PC-9 (cell line): Measurements from ENCODE around the gene HOXC9. TPM values are rescaled to one million over a fixed set of nuclear protein-coding genes. Genes with fewer than 3 reads are reported as not detected.

Experiments
- BruUV-seq: library from RNA; stranded (reverse); fragments of 400-500 nt; replicated peaks from 2 replicates; lab custom pipeline; 2021; lab: Mats Ljungman, UMichigan
- CTCF ChIA-PET: fragments of 300-600 bp; sonication (Branson Sonifier 250); formaldehyde crosslinking; loops from one replicate; lab custom pipeline; 2022; ENCODE audit warnings: antibody characterized with exemption; lab: Charles Lee
- POLR2A ChIA-PET: fragments of 300-600 bp; sonication (Branson Sonifier 250); formaldehyde crosslinking; loops from one replicate; lab custom pipeline; 2022; ENCODE audit warnings: antibody characterized with exemption; ENCODE audit not compliant: unreplicated experiment; lab: Charles Lee
- DNase-seq, 2 experiments: peaks; one replicate each; pipeline versions ENCODE4 v3.0.0 to v3.0.0-alpha.2; 2015 to 2022; ENCODE audit warnings: mixed read lengths in 1 of 2
- H2AFZ ChIP-seq: fragments of 200-600 bp; sonication (generic); 2 replicates; pipeline ENCODE4 v1.8.1; 2017; ENCODE audit warnings: antibody characterized with exemption
- H3F3A ChIP-seq: fragments of 200-600 bp; sonication (generic); 2 replicates; pipeline ENCODE4 v1.8.1; 2017; ENCODE audit warnings: antibody characterized with exemption, mild to moderate bottlenecking, low read depth; ENCODE audit not compliant: insufficient read depth
- H3K27ac ChIP-seq: fragments of 200-600 bp; sonication (generic); 2 replicates; pipeline ENCODE4 v1.6.1; 2016; ENCODE audit warnings: mixed run types
- H3K27me3 ChIP-seq: fragments of 200-600 bp; sonication (generic); 2 replicates; pipeline ENCODE4 v1.6.1; 2016; ENCODE audit warnings: low read depth, mixed run types; ENCODE audit not compliant: insufficient read depth
- H3K36me3 ChIP-seq: fragments of 200-600 bp; sonication (generic); 2 replicates; pipeline ENCODE4 v1.6.1; 2016; ENCODE audit warnings: low read depth, mixed run types
- H3K4me1 ChIP-seq: fragments of 200-600 bp; sonication (generic); replicated peaks from 2 replicates; pipeline ENCODE4 v1.6.1; 2016; ENCODE audit warnings: mixed run types; ENCODE audit not compliant: insufficient read depth
- H3K4me2 ChIP-seq: fragments of 200-600 bp; sonication (generic); 2 replicates; pipeline ENCODE4 v1.6.1; 2017; ENCODE audit warnings: mixed run types
- H3K4me3 ChIP-seq: fragments of 200-600 bp; sonication (generic); 2 replicates; pipeline ENCODE4 v1.6.1; 2016; ENCODE audit warnings: mixed run types
- H3K79me2 ChIP-seq: fragments of 200-600 bp; sonication (generic); 2 replicates; pipeline ENCODE4 v1.6.1; 2017; ENCODE audit warnings: low read depth, mixed run types
- H3K9me2 ChIP-seq: fragments of 200-600 bp; sonication (generic); 2 replicates; pipeline ENCODE4 v1.8.1; 2017; ENCODE audit warnings: mild to moderate bottlenecking; ENCODE audit not compliant: insufficient read depth
- H3K9me3 ChIP-seq: fragments of 200-600 bp; sonication (generic); 2 replicates; pipeline ENCODE4 v1.8.1; 2016; ENCODE audit warnings: low read depth; ENCODE audit not compliant: insufficient read depth
- H4K20me1 ChIP-seq: fragments of 200-600 bp; sonication (generic); 2 replicates; pipeline ENCODE4 v1.8.1; 2017; ENCODE audit not compliant: insufficient read depth
- EZH2 ChIP-seq: fragments of 200-600 bp; sonication (generic); IDR thresholded peaks from 2 replicates; pipeline ENCODE4 v1.8.0; 2017; ENCODE audit warnings: antibody characterized with exemption, low read depth
- intact Hi-C: fragments of 100-400 bp; cut with micrococcal nuclease; formaldehyde crosslinking; loops from one replicate; pipeline ENCODE4 v1.10.0; 2022; ENCODE audit not compliant: unreplicated experiment
- total RNA-seq: library from RNA; stranded (reverse); gene quantifications from 2 replicates; pipeline ENCODE4 v1.2.3, GENCODE V29; 2021
- TF ChIP-seq, protein P1 (sequence below): fragments of 200-600 bp; sonication (generic); conservative IDR thresholded peaks from 2 replicates; pipeline ENCODE4 v1.6.1; 2017; ENCODE audit warnings: mixed run types, antibody characterized with exemption, mild to moderate bottlenecking, moderate library complexity

HOXC9 gene
- total RNA-seq, 1 experiment from 2014 or later = 10.2 TPM

DNA sequence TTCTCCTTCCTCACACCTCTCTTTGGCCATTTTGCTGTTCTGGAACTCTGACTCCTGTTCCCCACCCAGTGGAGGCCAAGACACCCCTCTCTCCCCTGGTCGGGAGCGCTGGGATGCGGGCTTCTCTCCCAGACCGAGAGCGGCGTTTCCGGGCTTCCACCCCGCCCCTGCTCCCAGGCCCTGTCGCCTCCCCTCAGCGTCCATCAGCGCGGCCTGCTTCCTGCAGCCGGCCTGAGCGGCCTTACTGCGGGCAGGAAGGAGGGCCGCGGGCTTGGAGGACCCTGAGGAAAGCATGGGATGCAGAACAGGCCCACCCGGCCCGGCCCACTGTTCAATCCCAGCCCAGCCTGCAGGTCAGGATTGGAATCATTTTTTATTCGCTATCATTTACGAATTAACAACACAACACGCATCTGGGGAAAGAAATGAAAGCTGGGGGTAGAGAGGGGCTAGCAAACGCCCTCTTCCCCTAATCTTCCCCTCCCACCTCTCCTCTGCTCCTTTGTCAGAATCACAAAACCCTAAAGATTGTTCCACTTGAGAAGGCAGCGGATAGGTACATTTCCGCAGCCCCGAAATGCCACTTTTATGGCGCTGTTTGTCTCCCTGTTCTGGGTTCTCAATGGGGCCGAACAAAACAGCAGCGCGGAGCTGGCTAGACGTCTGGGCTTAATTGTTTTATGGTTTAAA, 5.0 kb downstream of the HOXC9 start:
- intact Hi-C loops = loop anchor here (5.0 kb wide), 2 partner anchors 303 to 372 kb away; no protein-coding TSS in a partner anchor
- no peak overlapping the region for H3K4me2 ChIP-seq
- no peaks in the 10 kb centered on the region for H3K36me3 ChIP-seq
- no peaks in the 10 kb centered on the region for H3K9me2 ChIP-seq
- H3K79me2 ChIP-seq = no peaks in the 10 kb centered on the region
- no peak overlapping the region for H3K4me3 ChIP-seq
- no peak overlapping the region for H2AFZ ChIP-seq
- ChIA-PET CTCF (interaction anchor here (0.6 to 1.6 kb wide), 4 partner anchors 146 to 215 kb away, joined by 3 to 8 read pairs (median 4); no protein-coding TSS in a partner anchor), POLR2A (interaction anchor here (0.6 kb wide), 1 partner anchor 254 kb away, joined by 3 read pairs; no protein-coding TSS in a partner anchor)
- H3F3A ChIP-seq = no peaks in the 10 kb centered on the region; the same call in 1 of the 2 replicates
- H3K27ac ChIP-seq = no peak overlapping the region
- no peaks in the 10 kb centered on the region for H3K27me3 ChIP-seq
- DNase-seq = peak in 1 of 2 experiments; percentile 11
- no peaks in the 10 kb centered on the region for H3K4me1 ChIP-seq
- no TSS peak for BruUV-seq
- TF ChIP-seq, protein P1, sequence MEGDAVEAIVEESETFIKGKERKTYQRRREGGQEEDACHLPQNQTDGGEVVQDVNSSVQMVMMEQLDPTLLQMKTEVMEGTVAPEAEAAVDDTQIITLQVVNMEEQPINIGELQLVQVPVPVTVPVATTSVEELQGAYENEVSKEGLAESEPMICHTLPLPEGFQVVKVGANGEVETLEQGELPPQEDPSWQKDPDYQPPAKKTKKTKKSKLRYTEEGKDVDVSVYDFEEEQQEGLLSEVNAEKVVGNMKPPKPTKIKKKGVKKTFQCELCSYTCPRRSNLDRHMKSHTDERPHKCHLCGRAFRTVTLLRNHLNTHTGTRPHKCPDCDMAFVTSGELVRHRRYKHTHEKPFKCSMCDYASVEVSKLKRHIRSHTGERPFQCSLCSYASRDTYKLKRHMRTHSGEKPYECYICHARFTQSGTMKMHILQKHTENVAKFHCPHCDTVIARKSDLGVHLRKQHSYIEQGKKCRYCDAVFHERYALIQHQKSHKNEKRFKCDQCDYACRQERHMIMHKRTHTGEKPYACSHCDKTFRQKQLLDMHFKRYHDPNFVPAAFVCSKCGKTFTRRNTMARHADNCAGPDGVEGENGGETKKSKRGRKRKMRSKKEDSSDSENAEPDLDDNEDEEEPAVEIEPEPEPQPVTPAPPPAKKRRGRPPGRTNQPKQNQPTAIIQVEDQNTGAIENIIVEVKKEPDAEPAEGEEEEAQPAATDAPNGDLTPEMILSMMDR = no peak
- no peak for TF ChIP-seq EZH2
- no peaks in the 10 kb centered on the region for H4K20me1 ChIP-seq
- no peaks in the 10 kb centered on the region for H3K9me3 ChIP-seq

DNA sequence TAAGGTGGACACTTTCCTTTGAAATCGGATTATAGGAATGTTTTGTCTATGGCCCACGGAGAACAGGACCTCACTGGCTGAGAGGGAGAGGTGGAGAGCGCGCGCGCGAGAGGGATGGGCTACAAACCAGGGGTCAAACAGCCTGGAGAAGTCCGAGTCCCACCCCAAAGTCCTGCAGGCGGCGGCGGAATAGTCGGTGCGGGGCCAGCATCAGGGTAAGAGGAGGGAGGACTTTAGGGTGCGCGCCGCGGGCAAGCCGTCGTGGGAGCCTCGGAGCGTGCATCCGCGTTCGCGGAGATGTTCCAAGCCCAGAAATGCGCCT, 5.5 kb downstream of the HOXC9 start:
- Histone ChIP-seq H3K79me2 (no peaks in the 10 kb centered on the region), H3K4me2 (no peak overlapping the region), H3F3A (no peaks in the 10 kb centered on the region; the same call in 1 of the 2 replicates), H3K4me3 (no peak overlapping the region), H3K36me3 (no peaks in the 10 kb centered on the region), H3K9me3 (no peaks in the 10 kb centered on the region), H4K20me1 (no peaks in the 10 kb centered on the region), H3K27me3 (no peaks in the 10 kb centered on the region), H3K27ac (no peak overlapping the region), H3K4me1 (no peaks in the 10 kb centered on the region), H3K9me2 (no peaks in the 10 kb centered on the region), H2AFZ (no peak overlapping the region)
- intact Hi-C loops = loop anchor here (5.0 kb wide), 2 partner anchors 303 to 372 kb away; no protein-coding TSS in a partner anchor
- no peak for TF ChIP-seq EZH2
- TF ChIP-seq, protein P1 = no peak
- ChIA-PET CTCF (interaction anchor here (0.6 to 1.6 kb wide), 7 partner anchors 131 to 215 kb away, joined by 3 to 21 read pairs (median 5); no protein-coding TSS in a partner anchor), POLR2A (interaction anchor here (0.6 kb wide), 1 partner anchor 254 kb away, joined by 3 read pairs; no protein-coding TSS in a partner anchor)
- BruUV-seq = no TSS peak
- no peak for DNase-seq

DNA sequence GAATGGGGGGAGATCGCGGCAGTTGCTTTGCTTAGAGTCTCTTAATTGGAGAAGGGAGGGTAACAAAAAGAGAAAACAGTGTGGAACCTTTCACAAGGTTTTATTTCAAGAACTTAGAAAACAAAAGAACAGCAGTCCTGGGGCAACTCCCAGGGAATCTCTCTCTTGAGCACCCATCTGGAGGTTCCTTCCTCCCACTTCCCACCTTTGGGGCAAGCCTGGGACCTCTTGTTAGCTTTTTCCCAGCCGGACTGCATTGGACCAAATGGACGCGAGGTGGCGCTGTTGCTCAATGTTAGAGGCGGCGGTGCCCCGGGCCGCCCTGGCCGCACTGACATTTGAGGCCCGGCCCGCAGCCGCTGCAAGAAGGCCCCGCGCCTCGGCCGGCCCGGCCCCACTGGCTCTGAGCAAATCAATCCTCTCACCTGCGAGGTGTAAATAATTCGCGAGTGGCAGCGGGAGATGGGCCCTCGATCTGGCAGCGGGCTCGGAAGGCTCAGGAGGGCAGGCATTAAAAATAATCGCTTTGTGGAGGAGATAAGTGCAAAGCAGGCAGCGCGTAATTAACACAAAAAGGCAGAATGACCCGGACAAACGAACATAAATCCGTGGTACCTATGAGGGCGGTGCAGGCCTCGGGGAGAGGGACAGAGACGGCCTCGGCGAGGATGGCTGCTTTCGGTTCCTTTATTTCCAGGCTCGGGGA, 6.0 kb downstream of the HOXC9 start:
- Histone ChIP-seq H3K9me3 (no peaks in the 10 kb centered on the region), H2AFZ (no peak overlapping the region), H3F3A (no peaks in the 10 kb centered on the region; the same call in 1 of the 2 replicates), H3K79me2 (no peaks in the 10 kb centered on the region), H3K4me2 (peak overlapping the region; percentile 65), H3K4me3 (no peak overlapping the region), H3K36me3 (no peaks in the 10 kb centered on the region), H3K27ac (no peak overlapping the region), H3K4me1 (no peaks in the 10 kb centered on the region), H3K9me2 (no peaks in the 10 kb centered on the region), H3K27me3 (no peaks in the 10 kb centered on the region), H4K20me1 (no peaks in the 10 kb centered on the region)
- ChIA-PET CTCF (interaction anchor here (0.5 to 1.6 kb wide), 7 partner anchors 131 to 210 kb away, joined by 3 to 21 read pairs (median 8); partner anchors contain the start of gene SMUG1), POLR2A (no interaction called here)
- TF ChIP-seq EZH2 = no peak
- TF ChIP-seq, protein P1 = peak; percentile 94
- peak; percentile 55 to 85 for DNase-seq
- intact Hi-C loops = loop anchor here (1.0 to 5.0 kb wide), 5 partner anchors 185 to 371 kb away; no protein-coding TSS in a partner anchor
- BruUV-seq = no TSS peak
